Activated CD4-positive, alpha-beta T cell treated with anti-CD3 and anti-CD28 coated beads for 36 hours (primary cell): ENCODE data around the gene USP17L25. TPM values are rescaled to one million over a fixed set of nuclear protein-coding genes. Genes with fewer than 3 reads are reported as not detected.

Source experiments
- total RNA-seq, 2 experiments: library from RNA; stranded (reverse); gene quantifications; one replicate each; pipeline ENCODE4 v1.2.3, GENCODE V29; 2021

USP17L25 gene
- total RNA-seq, 2 experiments from 2014 or later = not detected

Other genes with a start within 250 kb of the USP17L25 start
- gene FAM90A26, start 159.5 kb upstream of the USP17L25 start, total RNA-seq = not detected
- not detected for gene USP17L10, start 119.3 kb upstream of the USP17L25 start, total RNA-seq
- gene USP17L11, start 114.5 kb upstream of the USP17L25 start, total RNA-seq = under 1 TPM; 0.11 to 0.16 TPM
- gene USP17L12, start 109.8 kb upstream of the USP17L25 start, total RNA-seq = not detected
- not detected for gene USP17L13, start 105.0 kb upstream of the USP17L25 start, total RNA-seq
- gene USP17L15, start 95.5 kb upstream of the USP17L25 start, total RNA-seq = not detected
- gene USP17L17, start 86.0 kb upstream of the USP17L25 start, total RNA-seq = not detected
- not detected for gene USP17L18, start 81.3 kb upstream of the USP17L25 start, total RNA-seq
- gene USP17L19, start 76.5 kb upstream of the USP17L25 start, total RNA-seq = not detected
- gene USP17L20, start 71.8 kb upstream of the USP17L25 start, total RNA-seq = not detected
- gene USP17L21, start 67.0 kb upstream of the USP17L25 start, total RNA-seq = not detected
- not detected for gene USP17L22, start 62.3 kb upstream of the USP17L25 start, total RNA-seq
- not detected for gene USP17L24, start 4.7 kb upstream of the USP17L25 start, total RNA-seq
- not detected for gene USP17L26, start 4.7 kb downstream of the USP17L25 start, total RNA-seq
- not detected for gene USP17L5, start 9.5 kb downstream of the USP17L25 start, total RNA-seq
- not detected for gene USP17L27, start 14.2 kb downstream of the USP17L25 start, total RNA-seq
- not detected for gene USP17L28, start 19.0 kb downstream of the USP17L25 start, total RNA-seq
- not detected for gene USP17L29, start 23.7 kb downstream of the USP17L25 start, total RNA-seq
- gene USP17L30, start 33.2 kb downstream of the USP17L25 start, total RNA-seq = not detected
- not detected for gene DEFB131A, start 114.5 kb downstream of the USP17L25 start, total RNA-seq